Measurements from ENCODE around the gene SESN1.

DNA sequence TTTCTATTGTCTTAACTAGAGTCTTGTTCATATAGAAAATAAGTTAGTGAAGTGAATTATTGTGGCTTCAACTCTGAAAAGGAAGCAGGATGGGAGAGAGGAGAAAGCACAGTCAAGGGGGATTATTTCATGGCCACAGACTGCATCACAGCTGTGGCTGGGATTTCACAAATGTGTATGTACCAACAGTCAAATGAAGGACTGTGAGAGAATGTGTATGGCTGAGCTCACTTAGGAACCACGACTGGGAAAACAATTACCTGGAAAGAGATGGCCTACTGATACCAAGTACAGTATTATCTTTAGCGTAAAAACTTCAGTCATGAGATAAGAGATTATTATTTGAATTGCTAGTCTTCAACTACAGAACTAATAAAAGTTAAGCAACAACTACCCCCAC, 54.9 kb downstream of the SESN1 start:
- TF ChIP-seq POLR2AphosphoS5 (IDR thresholded peaks at IDR 0.05; ENCODE audit: borderline replicate concordance, low read depth, low read length) (no peak), FOXP2 (optimal IDR thresholded peaks at IDR 0.05; ENCODE audit: control extremely low read depth, extremely low read length, insufficient read depth) (no peak), EZH2 (IDR thresholded peaks at IDR 0.05) (no peak)

All from SK-N-MC (cell line).